GM18526 (cell line): Measurements from ENCODE around the gene GORASP1.

ENCODE experiments used
- POLR2A ChIP-seq: IDR thresholded peaks from 3 replicates; pipeline ENCODE4 v1.6.1; 2011; ENCODE audit not compliant: insufficient read length; ENCODE audit errors: extremely low read depth

GORASP1 gene

GRCh38 chr3:39133822-39134221, 26.4 kb upstream of the GORASP1 start:
- TF ChIP-seq POLR2A: no peak

DNA sequence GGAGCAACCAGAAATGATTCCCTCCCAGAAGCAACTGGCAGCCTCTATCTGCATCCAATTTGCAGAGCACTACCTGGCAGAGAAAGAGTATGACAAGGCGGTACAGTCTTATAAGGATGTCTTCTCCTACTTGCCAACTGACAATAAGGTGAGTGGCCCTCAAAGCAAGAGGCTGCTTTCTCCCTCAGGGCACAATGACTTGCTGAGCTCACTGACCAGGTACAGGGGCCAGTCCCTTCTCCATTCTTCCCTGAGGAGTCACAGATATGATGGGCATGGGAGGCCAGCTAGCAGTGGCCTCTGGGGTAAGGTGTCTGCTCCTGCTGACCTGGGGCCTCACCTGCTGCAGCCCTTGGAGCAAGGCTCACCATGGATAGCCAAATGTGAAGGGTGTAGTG, 25.7 kb upstream of the GORASP1 start:
- TF ChIP-seq POLR2A: no peak

- no peak for TF ChIP-seq POLR2A
Observed at GRCh38 chr3:39132096-39133092, 25.0 kb upstream of the GORASP1 start.

DNA sequence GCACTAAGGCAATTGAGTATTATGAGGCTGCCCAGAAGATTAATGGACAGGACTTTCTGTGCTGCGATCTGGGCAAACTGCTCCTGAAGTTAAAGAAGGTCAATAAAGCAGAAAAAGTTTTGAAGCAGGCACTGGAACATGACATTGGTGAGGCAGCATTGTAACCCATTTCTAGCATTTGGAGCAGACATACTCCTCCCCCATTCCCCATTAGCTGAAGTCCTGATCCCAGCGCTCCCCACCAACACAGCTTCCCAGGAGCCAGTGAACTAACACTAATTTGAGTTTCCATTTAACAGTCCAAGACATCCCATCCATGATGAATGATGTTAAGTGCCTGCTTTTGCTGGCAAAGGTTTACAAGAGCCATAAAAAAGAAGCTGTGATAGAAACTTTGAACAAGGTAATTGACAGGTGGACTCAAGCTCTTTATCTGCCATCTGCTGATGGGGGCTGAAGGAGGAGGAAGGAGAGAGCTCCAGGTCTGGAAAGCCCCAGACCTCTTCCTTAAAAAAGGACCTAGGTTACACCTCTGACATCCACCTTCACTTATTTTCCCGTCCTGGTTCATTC, 23.4 kb upstream of the GORASP1 start:
- no peak for TF ChIP-seq POLR2A

DNA sequence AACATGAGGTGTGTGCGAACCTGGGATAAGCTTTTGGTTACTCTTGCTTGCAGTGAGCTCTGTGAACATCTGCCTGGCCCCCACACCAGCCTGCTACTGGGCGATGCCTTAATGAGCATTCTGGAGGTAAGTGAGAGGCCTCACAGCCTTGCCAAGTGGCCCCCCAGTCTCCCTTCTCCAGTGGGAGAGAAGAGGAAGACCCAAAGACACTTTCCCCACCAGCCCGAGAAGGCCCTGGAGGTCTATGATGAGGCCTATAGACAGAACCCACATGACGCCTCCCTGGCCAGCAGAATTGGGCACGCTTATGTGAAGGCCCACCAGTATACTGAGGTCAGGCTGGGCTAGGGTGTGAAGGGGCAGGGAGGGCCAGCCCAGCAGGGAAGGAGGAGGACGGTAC, 22.6 kb upstream of the GORASP1 start:
- no peak for TF ChIP-seq POLR2A

- no peak for TF ChIP-seq POLR2A
Observed at GRCh38 chr3:39128951-39129350, 21.5 kb upstream of the GORASP1 start.

GRCh38 chr3:39127908-39128304, 20.5 kb upstream of the GORASP1 start:
- no peak for TF ChIP-seq POLR2A

- no peak for TF ChIP-seq POLR2A
Observed at GRCh38 chr3:39127269-39127907, 20.0 kb upstream of the GORASP1 start.

DNA sequence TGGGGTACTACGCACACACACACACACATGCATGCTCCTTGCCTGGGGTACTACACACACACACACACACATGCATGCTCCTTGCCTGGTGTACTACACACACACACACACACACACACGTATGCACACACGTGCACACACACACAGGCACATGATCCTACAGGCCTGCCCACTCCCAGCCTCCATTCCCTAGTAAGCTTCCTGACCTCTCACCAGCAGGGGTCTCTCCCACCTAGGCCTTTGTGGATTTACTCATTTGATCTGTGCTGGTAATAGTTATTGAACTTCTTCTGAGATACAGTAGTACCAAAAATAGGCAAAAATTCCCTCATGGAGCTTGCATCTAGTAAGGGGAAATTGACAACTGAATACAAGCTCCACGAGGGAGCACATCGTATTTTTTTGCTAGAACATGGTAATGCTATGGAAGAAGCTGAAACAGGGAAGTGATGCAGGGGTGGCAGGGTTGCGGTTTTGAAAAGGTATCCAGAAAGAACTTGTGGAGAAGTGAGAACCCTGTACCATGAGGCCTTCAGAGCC, 19.2 kb upstream of the GORASP1 start:
- TF ChIP-seq POLR2A: no peak

DNA sequence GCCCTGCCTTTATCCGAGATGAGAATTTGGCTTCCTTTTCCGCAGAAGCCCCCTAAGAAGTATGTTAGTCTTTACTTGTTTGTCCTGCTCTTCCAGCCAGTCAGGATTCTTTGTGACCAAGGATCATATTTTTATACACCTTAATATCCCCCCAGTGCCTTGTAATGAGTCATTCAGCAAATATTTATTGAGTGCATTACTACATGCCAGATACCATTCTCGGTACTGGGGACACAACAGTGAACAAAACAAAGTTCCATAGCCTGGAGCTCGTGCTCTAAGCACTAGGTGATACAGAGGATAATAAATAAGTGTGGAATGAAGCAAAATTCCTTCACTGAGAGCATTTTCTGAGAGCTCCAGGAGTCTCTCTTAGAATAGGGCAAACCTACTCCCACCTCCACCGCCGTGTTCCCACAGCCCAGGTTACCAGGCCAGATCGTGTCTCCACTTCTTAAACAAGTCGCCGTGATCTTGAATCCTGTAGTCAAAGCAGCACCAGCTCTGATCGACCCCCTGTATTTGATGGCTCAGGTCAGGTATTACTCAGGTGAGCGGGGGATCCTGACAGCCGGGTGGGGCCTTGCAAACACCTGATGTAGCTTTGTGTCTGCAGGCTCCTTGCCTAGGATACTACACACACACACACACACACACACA, 18.5 kb upstream of the GORASP1 start:
- no peak for TF ChIP-seq POLR2A

DNA sequence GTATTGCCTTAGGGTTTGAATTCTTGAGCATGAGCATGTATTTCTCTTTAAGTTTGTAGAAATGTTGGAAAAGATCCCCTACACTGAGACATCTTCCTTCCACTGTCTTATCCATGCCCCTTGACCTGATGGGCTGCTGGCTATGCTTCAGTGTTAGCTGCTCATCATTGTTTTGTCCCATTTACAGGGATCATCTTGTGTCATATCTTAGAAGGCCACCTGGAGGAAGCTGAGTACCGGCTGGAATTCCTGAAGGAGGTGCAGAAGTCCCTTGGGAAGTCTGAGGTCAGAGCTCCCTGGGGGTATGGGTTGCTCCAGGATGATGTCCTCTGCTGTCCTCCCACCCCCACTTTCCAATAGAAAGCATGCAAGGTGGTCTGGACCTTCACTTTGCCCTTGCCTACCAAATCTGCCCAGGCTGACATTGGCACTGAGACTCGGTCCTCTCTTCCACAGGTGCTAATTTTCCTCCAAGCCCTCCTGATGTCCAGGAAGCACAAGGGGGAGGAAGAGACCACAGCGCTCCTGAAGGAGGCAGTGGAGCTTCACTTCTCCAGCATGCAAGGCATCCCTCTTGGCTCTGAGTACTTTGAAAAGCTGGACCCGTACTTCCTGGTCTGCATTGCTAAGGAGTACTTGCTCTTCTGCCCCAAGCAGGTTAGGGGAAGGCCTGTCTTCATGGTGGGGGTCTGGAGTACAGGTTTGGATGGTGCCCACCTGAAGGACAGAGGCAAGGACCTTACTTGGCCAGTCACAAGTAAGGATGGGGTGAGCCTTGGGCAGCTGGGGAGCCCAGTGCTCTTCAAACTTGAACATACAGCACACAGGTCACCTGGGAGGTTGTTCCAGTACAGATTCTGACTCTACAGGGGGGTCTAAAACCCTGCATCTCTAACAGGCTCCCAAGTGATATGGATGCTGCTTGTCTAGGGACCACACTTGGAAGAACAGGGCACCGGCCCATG, 17.7 kb upstream of the GORASP1 start:
- no peak for TF ChIP-seq POLR2A

DNA sequence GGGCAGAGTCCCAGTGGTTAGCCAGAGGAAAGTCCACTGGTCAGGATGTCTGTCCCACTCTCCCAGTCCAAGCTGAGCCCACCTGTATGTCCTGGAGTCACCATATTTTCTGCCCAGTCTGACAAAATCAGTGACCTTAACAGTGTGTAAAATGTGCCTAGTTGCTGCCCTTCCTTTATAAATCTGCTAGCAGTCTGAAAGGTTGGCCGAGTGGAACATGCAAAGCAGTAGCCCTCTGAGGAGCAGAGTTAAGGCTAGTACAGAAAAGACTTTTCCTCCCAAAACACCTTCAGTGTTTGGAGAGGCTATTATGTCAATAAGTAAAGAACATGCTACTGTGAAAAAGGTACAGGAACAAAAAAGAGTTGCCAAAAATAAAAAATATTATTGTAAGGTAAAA, 15.4 kb upstream of the GORASP1 start:
- TF ChIP-seq POLR2A: no peak

- TF ChIP-seq POLR2A: no peak
Observed at GRCh38 chr3:39121621-39122020, 14.2 kb upstream of the GORASP1 start.
